SU-DHL-6 (cell line): ENCODE data around the gene ANKRD44.

Experiments
- EZH2phosphoT487 ChIP-seq: fragments of 200-600 bp; sonication (generic), shearing (Covaris generic); conservative IDR thresholded peaks from 2 replicates; pipeline ENCODE4 v1.6.1; 2018; ENCODE audit warnings: mild to moderate bottlenecking, antibody characterized with exemption, low read length, moderate library complexity, mixed read lengths
- TF ChIP-seq, protein P1 (sequence below): fragments of 200-600 bp; sonication (generic); IDR thresholded peaks from one replicate; pipeline ENCODE4 v1.5.1; 2017; ENCODE audit warnings: antibody characterized with exemption, mild to moderate bottlenecking, low read length, moderate library complexity; ENCODE audit not compliant: insufficient read depth, poor library complexity, severe bottlenecking

- TF ChIP-seq, protein P1, sequence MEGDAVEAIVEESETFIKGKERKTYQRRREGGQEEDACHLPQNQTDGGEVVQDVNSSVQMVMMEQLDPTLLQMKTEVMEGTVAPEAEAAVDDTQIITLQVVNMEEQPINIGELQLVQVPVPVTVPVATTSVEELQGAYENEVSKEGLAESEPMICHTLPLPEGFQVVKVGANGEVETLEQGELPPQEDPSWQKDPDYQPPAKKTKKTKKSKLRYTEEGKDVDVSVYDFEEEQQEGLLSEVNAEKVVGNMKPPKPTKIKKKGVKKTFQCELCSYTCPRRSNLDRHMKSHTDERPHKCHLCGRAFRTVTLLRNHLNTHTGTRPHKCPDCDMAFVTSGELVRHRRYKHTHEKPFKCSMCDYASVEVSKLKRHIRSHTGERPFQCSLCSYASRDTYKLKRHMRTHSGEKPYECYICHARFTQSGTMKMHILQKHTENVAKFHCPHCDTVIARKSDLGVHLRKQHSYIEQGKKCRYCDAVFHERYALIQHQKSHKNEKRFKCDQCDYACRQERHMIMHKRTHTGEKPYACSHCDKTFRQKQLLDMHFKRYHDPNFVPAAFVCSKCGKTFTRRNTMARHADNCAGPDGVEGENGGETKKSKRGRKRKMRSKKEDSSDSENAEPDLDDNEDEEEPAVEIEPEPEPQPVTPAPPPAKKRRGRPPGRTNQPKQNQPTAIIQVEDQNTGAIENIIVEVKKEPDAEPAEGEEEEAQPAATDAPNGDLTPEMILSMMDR: no peak
- no peak for TF ChIP-seq EZH2phosphoT487
These were observed 361.5 kb downstream of the ANKRD44 start for GRCh38 chr2:196949116-196949515.
